Neural progenitor cell (in vitro differentiated cells): ENCODE measurements around the gene ARHGAP45. TPM values are rescaled to one million over a fixed set of nuclear protein-coding genes. Genes with fewer than 3 reads are reported as not detected.

Source experiments
- DNase-seq: peaks from one replicate; pipeline ENCODE4 v3.0.0-alpha.2; 2016; ENCODE audit warnings: low spot score
- H2AFZ ChIP-seq: fragments of 200-600 bp; sonication (generic); replicated peaks from 2 replicates; pipeline ENCODE4 v1.6.1; 2016; ENCODE audit warnings: antibody characterized with exemption
- H3F3A ChIP-seq: fragments of 200-600 bp; sonication (generic); 2 replicates; pipeline ENCODE4 v1.6.1; 2016; ENCODE audit warnings: antibody characterized with exemption, low read depth
- H3K27ac ChIP-seq: fragments of 200-600 bp; sonication (generic); 2 replicates; pipeline ENCODE4 v1.5.1; 2016; ENCODE audit warnings: mild to moderate bottlenecking
- H3K27me3 ChIP-seq: fragments of 200-600 bp; sonication (generic); 2 replicates; pipeline ENCODE4 v1.6.1; 2016; ENCODE audit warnings: mild to moderate bottlenecking, moderate library complexity
- H3K36me3 ChIP-seq: fragments of 200-600 bp; sonication (generic); 2 replicates; pipeline ENCODE4 v1.5.1; 2016
- H3K4me1 ChIP-seq: fragments of 200-600 bp; sonication (generic); 2 replicates; pipeline ENCODE4 v1.6.1; 2016; ENCODE audit warnings: mixed run types
- H3K4me2 ChIP-seq: fragments of 200-600 bp; sonication (generic); 2 replicates; pipeline ENCODE4 v1.6.1; 2016
- H3K4me3 ChIP-seq: fragments of 200-600 bp; sonication (generic); 2 replicates; pipeline ENCODE4 v1.5.1; 2016
- H3K79me2 ChIP-seq: fragments of 200-600 bp; sonication (generic); 2 replicates; pipeline ENCODE4 v1.6.1; 2016; ENCODE audit warnings: low read depth
- H3K9ac ChIP-seq: fragments of 200-600 bp; sonication (generic); 2 replicates; pipeline ENCODE4 v1.6.1; 2016
- H3K9me3 ChIP-seq: fragments of 200-600 bp; sonication (generic); 2 replicates; pipeline ENCODE4 v1.5.1; 2016; ENCODE audit warnings: low read depth
- H4K20me1 ChIP-seq: fragments of 200-600 bp; sonication (generic); 2 replicates; pipeline ENCODE4 v1.6.1; 2016; ENCODE audit warnings: low read depth
- H3K27ac Mint-ChIP-seq: 3 replicates; pipeline ENCODE4 v1.8.0; 2021; ENCODE audit warnings: mixed read lengths
- H3K27me3 Mint-ChIP-seq: 2 replicates; pipeline ENCODE4 v1.8.0; 2022; ENCODE audit warnings: low read depth, mild to moderate bottlenecking, inconsistent platforms, moderate library complexity, mixed read lengths; ENCODE audit not compliant: insufficient read depth
- H3K36me3 Mint-ChIP-seq: 3 replicates; pipeline ENCODE4 v1.8.0; 2021; ENCODE audit warnings: mixed read lengths
- H3K4me1 Mint-ChIP-seq: 3 replicates; pipeline ENCODE4 v1.8.0; 2021; ENCODE audit warnings: mixed read lengths
- H3K4me3 Mint-ChIP-seq: 3 replicates; pipeline ENCODE4 v1.8.0; 2021; ENCODE audit warnings: mild to moderate bottlenecking, moderate library complexity, mixed read lengths
- H3K9me3 Mint-ChIP-seq: 3 replicates; pipeline ENCODE4 v1.8.0; 2020; ENCODE audit warnings: mixed read lengths
- EZH2 ChIP-seq: fragments of 200-600 bp; sonication (generic); IDR thresholded peaks from 2 replicates; pipeline ENCODE4 v1.6.1; 2017; ENCODE audit warnings: antibody characterized with exemption, mild to moderate bottlenecking, moderate library complexity
- EZH2phosphoT487 ChIP-seq: fragments of 200-600 bp; sonication (generic); IDR thresholded peaks from 2 replicates; pipeline ENCODE4 v1.6.1; 2017; ENCODE audit warnings: antibody characterized with exemption
- total RNA-seq: library from RNA; depleted of rRNA; stranded (reverse); fragments of >200 nt; gene quantifications from 2 replicates; pipeline ENCODE4 v1.2.3, GENCODE V29; 2015; ENCODE audit warnings: low replicate concordance
- TF ChIP-seq, protein P1 (sequence below): fragments of 200-600 bp; sonication (generic); IDR thresholded peaks from 2 replicates; pipeline ENCODE4 v1.5.1; 2017; ENCODE audit warnings: antibody characterized with exemption, mild to moderate bottlenecking

The ARHGAP45 gene
- total RNA-seq, 1 donor from 2014 or later, result 9.6 TPM

DNA sequence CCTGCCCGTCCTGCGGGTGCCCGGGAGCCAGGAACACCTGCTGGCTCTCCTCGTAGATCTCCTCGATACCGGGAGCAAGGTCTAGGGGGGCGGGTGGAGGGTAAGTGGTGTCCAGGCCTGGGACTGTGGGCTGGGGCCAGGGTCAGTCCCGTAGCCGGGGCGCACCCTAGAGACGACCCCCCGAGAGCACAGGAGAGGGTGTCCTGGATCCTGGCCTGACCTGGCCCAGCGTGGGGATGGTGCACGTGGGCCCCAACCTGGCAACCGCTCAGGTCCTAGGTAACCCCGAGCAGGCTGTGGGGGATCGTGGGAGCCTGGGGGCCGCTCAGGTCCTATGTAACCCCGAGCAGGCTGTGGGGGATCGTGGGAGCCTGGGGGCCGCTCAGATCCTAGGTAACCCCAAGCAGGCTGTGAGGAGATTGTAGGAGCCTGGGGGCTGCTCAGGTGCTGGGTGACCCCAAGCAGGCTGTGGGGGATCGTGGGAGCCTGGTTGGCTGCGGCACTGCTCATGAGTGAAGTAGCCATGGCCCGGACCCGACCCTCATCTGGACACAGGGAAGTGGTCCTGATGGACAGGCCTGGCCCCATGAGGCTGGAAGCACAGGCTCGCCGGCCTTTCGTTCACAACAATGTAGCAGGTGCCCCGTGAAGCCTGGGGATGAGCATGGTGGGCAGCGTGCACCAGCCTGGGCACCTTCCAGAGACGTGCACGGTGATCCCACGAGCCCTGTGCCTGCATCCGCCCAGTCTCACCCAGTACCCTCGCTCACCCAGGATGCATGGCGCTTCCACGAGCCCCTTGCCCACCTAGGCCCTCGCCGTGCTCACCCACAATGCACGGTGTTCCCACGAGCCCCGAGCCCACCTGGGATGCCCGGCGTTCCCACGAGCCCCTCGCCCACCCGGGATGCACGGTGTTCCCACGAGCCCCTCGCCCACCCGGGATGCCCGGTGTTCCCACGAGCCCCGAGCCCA lies 43.0 kb downstream of the ARHGAP45 start:
- H3F3A ChIP-seq, result peaks cover 25% of the 10 kb centered on the region
- no peak for DNase-seq
- H3K4me1 ChIP-seq, result peaks cover 9% of the 10 kb centered on the region
- no peak overlapping the region for H3K4me3 ChIP-seq
- no peaks in the 10 kb centered on the region for H3K36me3 ChIP-seq
- no peak overlapping the region for H2AFZ ChIP-seq
- Mint-ChIP-seq H3K9me3 (no peaks in the 10 kb centered on the region), H3K27me3 (no peaks in the 10 kb centered on the region), H3K36me3 (no peaks in the 10 kb centered on the region), H3K4me1 (peaks cover 3% of the 10 kb centered on the region), H3K4me3 (no peak overlapping the region), H3K27ac (no peak overlapping the region)
- H3K9ac ChIP-seq, result no peak overlapping the region
- peaks cover 32% of the 10 kb centered on the region for H4K20me1 ChIP-seq
- no peaks in the 10 kb centered on the region for H3K9me3 ChIP-seq
- no peak overlapping the region for H3K4me2 ChIP-seq
- no peak overlapping the region for H3K27ac ChIP-seq
- TF ChIP-seq, protein P1, sequence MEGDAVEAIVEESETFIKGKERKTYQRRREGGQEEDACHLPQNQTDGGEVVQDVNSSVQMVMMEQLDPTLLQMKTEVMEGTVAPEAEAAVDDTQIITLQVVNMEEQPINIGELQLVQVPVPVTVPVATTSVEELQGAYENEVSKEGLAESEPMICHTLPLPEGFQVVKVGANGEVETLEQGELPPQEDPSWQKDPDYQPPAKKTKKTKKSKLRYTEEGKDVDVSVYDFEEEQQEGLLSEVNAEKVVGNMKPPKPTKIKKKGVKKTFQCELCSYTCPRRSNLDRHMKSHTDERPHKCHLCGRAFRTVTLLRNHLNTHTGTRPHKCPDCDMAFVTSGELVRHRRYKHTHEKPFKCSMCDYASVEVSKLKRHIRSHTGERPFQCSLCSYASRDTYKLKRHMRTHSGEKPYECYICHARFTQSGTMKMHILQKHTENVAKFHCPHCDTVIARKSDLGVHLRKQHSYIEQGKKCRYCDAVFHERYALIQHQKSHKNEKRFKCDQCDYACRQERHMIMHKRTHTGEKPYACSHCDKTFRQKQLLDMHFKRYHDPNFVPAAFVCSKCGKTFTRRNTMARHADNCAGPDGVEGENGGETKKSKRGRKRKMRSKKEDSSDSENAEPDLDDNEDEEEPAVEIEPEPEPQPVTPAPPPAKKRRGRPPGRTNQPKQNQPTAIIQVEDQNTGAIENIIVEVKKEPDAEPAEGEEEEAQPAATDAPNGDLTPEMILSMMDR, result no peak
- TF ChIP-seq EZH2phosphoT487 (no peak), EZH2 (no peak)
- H3K27me3 ChIP-seq, result no peaks in the 10 kb centered on the region
- peaks cover 13% of the 10 kb centered on the region for H3K79me2 ChIP-seq

DNA sequence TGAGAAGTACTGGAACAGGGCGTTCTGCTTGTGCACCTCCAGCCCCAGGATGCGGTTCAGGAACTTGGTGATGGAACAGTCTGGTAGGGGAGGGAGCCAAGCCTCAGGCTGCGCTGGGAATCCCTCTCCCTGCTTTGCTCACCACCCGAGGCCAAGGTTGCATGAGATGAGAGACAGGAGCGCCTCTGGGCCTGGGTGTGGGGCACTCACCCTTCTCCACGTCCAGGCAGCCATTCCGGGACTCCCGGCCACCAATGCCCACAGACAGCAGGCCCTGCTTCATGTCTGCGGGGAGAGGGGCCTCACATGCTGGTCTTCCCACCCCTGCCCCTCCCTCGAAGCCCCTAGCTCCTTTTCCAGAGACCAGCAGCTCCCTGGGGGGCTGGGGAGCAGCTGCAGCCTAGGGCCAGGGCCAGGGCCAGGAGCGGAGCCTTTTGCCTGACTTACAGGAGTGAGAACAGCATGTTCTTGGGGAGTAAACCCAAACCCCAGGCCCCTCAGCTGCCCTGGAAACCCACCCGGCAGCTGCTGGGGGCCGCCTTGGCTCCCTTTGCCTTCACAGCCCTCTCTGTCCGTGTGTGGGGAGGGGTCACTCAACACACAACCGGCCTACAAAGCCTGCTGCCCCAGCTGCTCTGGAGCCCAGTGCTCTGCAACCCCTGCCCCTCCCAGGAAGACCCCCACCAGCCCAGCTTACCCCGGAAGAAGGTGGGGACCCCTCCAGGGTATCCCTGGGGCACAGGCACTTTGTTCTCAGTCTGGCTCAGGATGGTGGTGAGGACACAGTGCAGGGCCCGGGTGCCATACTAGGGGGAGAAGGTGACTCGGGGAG lies 44.1 kb downstream of the ARHGAP45 start:
- no peaks in the 10 kb centered on the region for H3K9me3 ChIP-seq
- no peak overlapping the region for H2AFZ ChIP-seq
- peaks cover 22% of the 10 kb centered on the region for H4K20me1 ChIP-seq
- H3K9ac ChIP-seq, result no peak overlapping the region
- no peak overlapping the region for H3K27ac ChIP-seq
- no peak overlapping the region for H3K4me3 ChIP-seq
- Mint-ChIP-seq H3K27ac (no peak overlapping the region), H3K9me3 (no peaks in the 10 kb centered on the region), H3K27me3 (no peaks in the 10 kb centered on the region), H3K4me1 (no peaks in the 10 kb centered on the region), H3K36me3 (no peaks in the 10 kb centered on the region), H3K4me3 (no peak overlapping the region)
- H3K79me2 ChIP-seq, result peaks cover 2% of the 10 kb centered on the region
- H3K4me2 ChIP-seq, result no peak overlapping the region
- H3K36me3 ChIP-seq, result no peaks in the 10 kb centered on the region
- peaks cover 3% of the 10 kb centered on the region for H3K4me1 ChIP-seq
- TF ChIP-seq, protein P1, result no peak
- TF ChIP-seq EZH2phosphoT487 (no peak), EZH2 (no peak)
- no peaks in the 10 kb centered on the region for H3K27me3 ChIP-seq
- H3F3A ChIP-seq, result peaks cover 21% of the 10 kb centered on the region
- no peak for DNase-seq

DNA sequence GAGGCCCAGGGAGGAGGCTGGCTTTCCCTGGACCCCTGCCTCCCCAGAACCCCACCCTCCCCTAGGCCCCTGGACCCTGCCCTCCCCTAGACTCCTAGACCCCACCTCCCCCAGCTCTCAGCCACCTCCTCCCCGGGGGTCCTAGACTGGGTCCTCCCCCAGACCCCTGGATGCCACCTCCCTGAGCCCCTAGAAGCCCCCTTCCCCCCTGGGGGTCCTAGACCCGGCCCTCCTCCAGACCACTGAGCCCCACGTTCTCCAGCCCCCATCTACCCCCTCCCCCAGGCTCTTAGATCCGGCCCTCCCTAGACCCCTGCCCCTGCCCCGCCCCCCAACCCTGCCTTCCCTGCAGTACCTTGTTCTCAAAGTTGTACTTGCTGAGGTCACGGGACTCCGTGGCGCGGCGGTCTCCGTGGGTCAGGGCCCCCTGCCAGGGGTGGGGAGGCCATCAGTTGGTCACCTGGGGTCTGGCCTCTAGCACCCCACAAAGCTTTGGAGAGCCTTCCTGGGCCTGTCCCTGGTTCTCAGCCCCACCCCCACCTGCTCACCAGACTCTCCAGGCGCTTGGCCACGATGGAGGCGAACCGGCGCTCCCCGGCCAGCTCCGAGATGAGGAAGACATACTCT lies 44.8 kb downstream of the ARHGAP45 start:
- TF ChIP-seq EZH2 (no peak), EZH2phosphoT487 (no peak)
- TF ChIP-seq, protein P1, result no peak
- H3K27ac Mint-ChIP-seq, result no peak overlapping the region

More for the DNA sequence above, 44.8 kb downstream of the ARHGAP45 start:
- no peak overlapping the region for H2AFZ ChIP-seq
- no peaks in the 10 kb centered on the region for H3K9me3 ChIP-seq
- no peaks in the 10 kb centered on the region for H3K79me2 ChIP-seq
- no peak overlapping the region for H3K9ac ChIP-seq
- H3F3A ChIP-seq, result peaks cover 21% of the 10 kb centered on the region
- DNase-seq, result no peak
- H3K4me1 Mint-ChIP-seq, result no peaks in the 10 kb centered on the region
- no peak overlapping the region for H3K4me3 Mint-ChIP-seq
- no peaks in the 10 kb centered on the region for H3K36me3 Mint-ChIP-seq
- H3K9me3 Mint-ChIP-seq, result no peaks in the 10 kb centered on the region
- H3K27me3 Mint-ChIP-seq, result no peaks in the 10 kb centered on the region
- no peaks in the 10 kb centered on the region for H3K36me3 ChIP-seq
- H3K27ac ChIP-seq, result no peak overlapping the region
- H3K4me1 ChIP-seq, result peaks cover 3% of the 10 kb centered on the region
- no peaks in the 10 kb centered on the region for H3K27me3 ChIP-seq
- peaks cover 15% of the 10 kb centered on the region for H4K20me1 ChIP-seq
- H3K4me2 ChIP-seq, result no peak overlapping the region
- no peak overlapping the region for H3K4me3 ChIP-seq
